ENCODE results near the gene GARIN3. TPM values are rescaled to one million over a fixed set of nuclear protein-coding genes. Genes with fewer than 3 reads are reported as not detected.
"Not testable (repeated sequence)": the region's sequence is repeated elsewhere in the genome, so short reads cannot be mapped to it uniquely, and the experiment has no call there.

The GARIN3 gene
- total and polyA plus RNA-seq, 5 experiments from 2014 or later: not detected

DNA sequence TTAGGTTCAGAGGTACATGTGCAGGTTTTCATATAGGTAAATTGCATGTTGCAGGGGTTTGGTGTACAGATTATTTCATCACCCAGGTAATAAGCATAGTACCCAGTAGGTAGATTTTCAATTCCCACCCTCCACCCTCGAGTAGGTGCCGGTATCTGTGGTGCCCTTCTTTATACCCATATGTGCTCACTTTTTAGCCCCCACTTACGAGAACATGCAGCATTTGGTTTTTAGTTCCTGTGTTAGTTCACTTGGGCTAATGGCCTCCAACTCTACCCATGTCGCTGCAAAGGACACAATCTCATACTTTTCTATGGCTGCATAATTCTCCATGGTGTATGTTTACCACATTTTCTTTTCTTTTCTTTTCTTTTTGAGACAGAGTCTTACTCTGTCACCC is 35.8 kb upstream of the GARIN3 start:
- H3K9me3 Mint-ChIP-seq: peaks cover 0 to 11% (median 0%) of the 10 kb centered on the region in 9 donors
- peak overlapping the region; percentile 86 to 98 (median 93) for H3K27ac Mint-ChIP-seq
- peaks cover 32 to 93% (median 85%) of the 10 kb centered on the region in 4 donors for H3K4me1 Mint-ChIP-seq
- POLR2A ChIA-PET: interaction anchor here (35.8 kb wide), 1 partner anchor 19 kb away, joined by 990 read pairs; the partner anchor contains the start of genes GARIN3 and ITK
- DNase-seq (peak in 1 of 10 donors; percentile 46), ATAC-seq (no peak)
- H3K27me3 Mint-ChIP-seq: no peaks in the 10 kb centered on the region
- peak overlapping the region; percentile 50 to 82 (median 78) for H3K4me3 Mint-ChIP-seq
- peaks cover 18 to 78% (median 46%) of the 10 kb centered on the region in 3 donors for H3K36me3 Mint-ChIP-seq

- DNase-seq (peak in 2 of 10 donors; percentile 27 to 54), ATAC-seq (peak in 1 of 2 donors; percentile 59)
- Mint-ChIP-seq H3K4me3 (peak overlapping the region; percentile 62 to 81 (median 74)), H3K36me3 (peaks cover 18 to 86% (median 35%) of the 10 kb centered on the region in 3 donors), H3K27me3 (no peaks in the 10 kb centered on the region), H3K27ac (peak overlapping the region; percentile 84 to 99 (median 95)), H3K4me1 (peaks cover 32 to 99% (median 89%) of the 10 kb centered on the region in 4 donors), H3K9me3 (no peaks in the 10 kb centered on the region)
- POLR2A ChIA-PET: interaction anchor here (0.6 to 36.8 kb wide), 11 partner anchors 7 to 74 kb away, joined by 3 to 990 read pairs (median 3); partner anchors contain the start of genes GARIN3, ITK and MED7
Observed at GRCh38 chr5:157198277-157198986, 32.4 kb upstream of the GARIN3 start.

- ATAC-seq (peak; percentile 35 to 65), DNase-seq (peak in 5 of 10 donors; percentile 36 to 55 (median 43))
- Mint-ChIP-seq H3K4me1 (peaks cover 29 to 99% (median 89%) of the 10 kb centered on the region in 4 donors), H3K36me3 (peaks cover 14 to 87% (median 34%) of the 10 kb centered on the region in 3 donors), H3K4me3 (peak overlapping the region; percentile 43 to 82 (median 74)), H3K27ac (peak overlapping the region; percentile 78 to 99 (median 92)), H3K27me3 (no peaks in the 10 kb centered on the region), H3K9me3 (no peaks in the 10 kb centered on the region)
- POLR2A ChIA-PET: interaction anchor here (0.9 to 36.8 kb wide), 6 partner anchors 9 to 55 kb away, joined by 3 to 990 read pairs (median 4); partner anchors contain the start of genes GARIN3, ITK and MED7
Observed at GRCh38 chr5:157197086-157197485, 31.0 kb upstream of the GARIN3 start.

DNA sequence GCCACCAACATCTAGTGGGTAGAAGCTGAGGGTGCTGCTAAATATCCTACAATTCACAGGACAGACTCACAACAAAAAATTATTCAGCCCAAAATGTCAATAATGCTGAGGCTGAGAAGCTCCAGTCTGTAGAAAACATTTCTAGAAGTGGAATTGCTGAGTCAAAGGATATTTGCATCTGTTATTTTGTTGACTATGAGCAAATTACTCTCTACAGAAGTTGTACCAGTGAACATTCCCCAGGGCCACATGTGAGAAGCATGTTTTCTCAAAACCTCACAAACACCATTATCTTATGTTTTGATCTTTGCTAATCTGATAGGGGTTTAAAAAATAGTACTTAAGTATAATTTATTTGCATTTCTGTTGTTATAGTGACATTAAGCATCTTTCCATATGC is 30.0 kb upstream of the GARIN3 start:
- H3K27me3 Mint-ChIP-seq: no peaks in the 10 kb centered on the region
- H3K4me3 Mint-ChIP-seq: peak overlapping the region in 9 of 10 donors; percentile 57 to 82 (median 69)
- no peaks in the 10 kb centered on the region for H3K9me3 Mint-ChIP-seq
- POLR2A ChIA-PET: interaction anchor here (0.6 to 36.8 kb wide), 4 partner anchors 10 to 54 kb away, joined by 3 to 990 read pairs (median 497); partner anchors contain the start of genes GARIN3, ITK and MED7
- H3K27ac Mint-ChIP-seq: peak overlapping the region; percentile 82 to 99 (median 92)
- peaks cover 32 to 96% (median 88%) of the 10 kb centered on the region in 4 donors for H3K4me1 Mint-ChIP-seq
- ATAC-seq (peak; percentile 8 to 17), DNase-seq (no peak)
- peaks cover 19 to 84% (median 33%) of the 10 kb centered on the region in 3 donors for H3K36me3 Mint-ChIP-seq

GRCh38 chr5:157193699-157194424 is 27.8 kb upstream of the GARIN3 start:
- ATAC-seq: peak; percentile 60 to 73
- Mint-ChIP-seq H3K4me3 (peak overlapping the region; percentile 74 to 100 (median 79)), H3K36me3 (peaks cover 23 to 82% (median 38%) of the 10 kb centered on the region in 3 donors), H3K27me3 (no peaks in the 10 kb centered on the region), H3K27ac (peak overlapping the region; percentile 92 to 99 (median 96)), H3K9me3 (no peaks in the 10 kb centered on the region), H3K4me1 (peaks cover 34 to 94% (median 89%) of the 10 kb centered on the region in 4 donors)
- POLR2A ChIA-PET: interaction anchor here (0.9 to 36.8 kb wide), 9 partner anchors 11 to 79 kb away, joined by 3 to 990 read pairs (median 5); partner anchors contain the start of genes GARIN3, ITK and MED7
- peak in 6 of 10 donors; percentile 40 to 82 (median 58) for DNase-seq

- Mint-ChIP-seq H3K36me3 (peaks cover 33 to 90% (median 55%) of the 10 kb centered on the region in 3 donors), H3K27ac (peak overlapping the region; percentile 71 to 99 (median 94)), H3K4me1 (peaks cover 43 to 92% (median 85%) of the 10 kb centered on the region in 4 donors), H3K27me3 (no peaks in the 10 kb centered on the region), H3K9me3 (no peaks in the 10 kb centered on the region), H3K4me3 (peak overlapping the region; percentile 80 to 100 (median 96))
- DNase-seq (no peak), ATAC-seq (no peak)
- POLR2A ChIA-PET: interaction anchor here (1.3 to 36.8 kb wide), 13 partner anchors 7 to 83 kb away, joined by 4 to 990 read pairs (median 10); partner anchors contain the start of genes GARIN3, ITK and MED7
Observed at GRCh38 chr5:157189223-157189622, 23.2 kb upstream of the GARIN3 start.

- peak overlapping the region; percentile 80 to 100 (median 96) for H3K4me3 Mint-ChIP-seq
- POLR2A ChIA-PET: interaction anchor here (1.1 to 36.8 kb wide), 9 partner anchors 6 to 68 kb away, joined by 3 to 990 read pairs (median 13); partner anchors contain the start of genes GARIN3, ITK and MED7
- no peak for DNase-seq
- no peaks in the 10 kb centered on the region for H3K9me3 Mint-ChIP-seq
- peak overlapping the region; percentile 71 to 99 (median 94) for H3K27ac Mint-ChIP-seq
- peaks cover 43 to 91% (median 64%) of the 10 kb centered on the region in 3 donors for H3K36me3 Mint-ChIP-seq
- H3K27me3 Mint-ChIP-seq: no peaks in the 10 kb centered on the region
- H3K4me1 Mint-ChIP-seq: peaks cover 50 to 93% (median 79%) of the 10 kb centered on the region in 4 donors
- ATAC-seq: peak; percentile 29 to 35
Observed at GRCh38 chr5:157188270-157188669, 22.2 kb upstream of the GARIN3 start.

DNA sequence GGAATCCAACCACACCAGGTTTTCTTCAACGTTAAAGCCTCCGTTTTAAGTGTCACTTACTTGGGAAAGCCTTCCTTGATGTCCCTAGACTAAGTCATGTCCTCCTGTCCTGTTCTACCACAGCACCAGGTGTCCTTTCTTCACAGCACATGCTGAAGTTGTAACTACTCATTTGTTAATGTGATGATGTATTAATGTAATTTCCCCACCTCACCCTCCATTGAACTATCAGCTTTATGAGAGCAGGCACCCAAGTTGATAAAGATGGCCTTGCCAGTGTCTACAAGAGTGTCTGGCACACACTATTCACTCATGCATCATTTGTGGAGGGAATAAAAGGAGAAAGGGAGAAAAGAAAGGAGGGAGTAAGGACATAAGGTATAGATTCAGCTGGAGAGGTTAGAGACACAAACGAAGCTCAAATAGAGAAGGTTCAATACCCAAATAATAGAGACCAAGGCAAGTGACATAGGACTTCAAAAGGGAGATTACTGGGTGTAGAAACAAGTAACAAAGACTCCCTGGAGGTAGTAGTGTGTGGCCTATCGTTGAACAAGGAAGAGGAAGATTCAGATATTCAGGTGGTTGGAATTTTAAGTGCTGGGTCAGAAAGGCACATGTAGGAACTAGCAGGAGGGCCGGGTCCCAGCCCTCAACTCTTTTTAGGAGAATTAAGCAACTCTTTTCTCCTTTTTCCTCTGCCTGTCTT is 21.1 kb upstream of the GARIN3 start:
- POLR2A ChIA-PET: interaction anchor here (0.5 to 36.8 kb wide), 11 partner anchors 11 to 761 kb away, joined by 3 to 990 read pairs (median 4); partner anchors contain the start of gene MED7
- no peak for DNase-seq
- ATAC-seq: peak in 1 of 2 donors; percentile 13
- H3K4me3 Mint-ChIP-seq: peak overlapping the region; percentile 80 to 100 (median 96)
- no peaks in the 10 kb centered on the region for H3K9me3 Mint-ChIP-seq
- H3K36me3 Mint-ChIP-seq: peaks cover 48 to 90% (median 66%) of the 10 kb centered on the region in 3 donors
- H3K4me1 Mint-ChIP-seq: peaks cover 45 to 83% (median 69%) of the 10 kb centered on the region in 4 donors
- H3K27me3 Mint-ChIP-seq: no peaks in the 10 kb centered on the region
- H3K27ac Mint-ChIP-seq: peak overlapping the region; percentile 71 to 99 (median 94)

- Mint-ChIP-seq H3K4me3 (peak overlapping the region; percentile 80 to 100 (median 96)), H3K36me3 (peaks cover 49 to 91% (median 67%) of the 10 kb centered on the region in 3 donors), H3K4me1 (peaks cover 41 to 76% (median 63%) of the 10 kb centered on the region in 4 donors), H3K27ac (peak overlapping the region; percentile 71 to 99 (median 94)), H3K9me3 (no peaks in the 10 kb centered on the region), H3K27me3 (no peaks in the 10 kb centered on the region)
- ATAC-seq (no peak), DNase-seq (no peak)
- POLR2A ChIA-PET: interaction anchor here (0.5 to 36.8 kb wide), 11 partner anchors 10 to 762 kb away, joined by 3 to 990 read pairs (median 4); partner anchors contain the start of gene MED7
Observed at GRCh38 chr5:157186309-157187045, 20.4 kb upstream of the GARIN3 start.

GRCh38 chr5:157185122-157185521 is 19.1 kb upstream of the GARIN3 start:
- ATAC-seq: not testable (repeated sequence)
- peak overlapping the region; percentile 80 to 100 (median 94) for H3K4me3 Mint-ChIP-seq

More at GRCh38 chr5:157185122-157185521, 19.1 kb upstream of the GARIN3 start:
- H3K27ac Mint-ChIP-seq: peak overlapping the region in 9 of 10 donors; percentile 65 to 99 (median 88)
- not testable (repeated sequence) for H3K27me3 Mint-ChIP-seq, DNase-seq, H3K9me3 Mint-ChIP-seq
- POLR2A ChIA-PET: interaction anchor here (0.7 to 36.8 kb wide), 7 partner anchors 21 to 87 kb away, joined by 3 to 990 read pairs (median 8); partner anchors contain the start of gene MED7
- peaks cover 57 to 84% (median 67%) of the 10 kb centered on the region in 3 donors for H3K36me3 Mint-ChIP-seq
- H3K4me1 Mint-ChIP-seq: peaks cover 33 to 70% (median 58%) of the 10 kb centered on the region in 4 donors

Data from naive thymus-derived CD8-positive, alpha-beta T cell (primary cell).